Measurements from ENCODE around the gene NEUROD2. TPM values are rescaled to one million over a fixed set of nuclear protein-coding genes. Genes with fewer than 3 reads are reported as not detected.

Gene NEUROD2
- total and polyA plus RNA-seq, 4 donors: not detected

Other genes starting within 250 kb of the NEUROD2 start
- gene FBXL20, start 206.3 kb downstream of the NEUROD2 start, total RNA-seq: 10 to 100 TPM; 22.0 to 29.8 TPM
- 1 to 10 TPM; 2.9 to 4.1 TPM for gene FBXL20, start 206.3 kb downstream of the NEUROD2 start, polyA plus RNA-seq
- gene MED1, start 156.7 kb downstream of the NEUROD2 start, total RNA-seq: 10 to 100 TPM; 30.8 to 35.0 TPM
- gene MED1, start 156.7 kb downstream of the NEUROD2 start, polyA plus RNA-seq: 1 to 10 TPM; 4.4 to 7.8 TPM
- 10 to 100 TPM; 47.4 to 71.1 TPM for gene CDK12, start 146.4 kb downstream of the NEUROD2 start, total RNA-seq
- 1 to 10 TPM; 7.3 to 9.7 TPM for gene CDK12, start 146.4 kb downstream of the NEUROD2 start, polyA plus RNA-seq
- gene PPP1R1B, start 19.0 kb upstream of the NEUROD2 start, total RNA-seq: 1 to 10 TPM; 1.0 to 2.5 TPM
- 10 to 100 TPM in 1 of 2 donors, not detected in 1; 13.5 TPM for gene PPP1R1B, start 19.0 kb upstream of the NEUROD2 start, polyA plus RNA-seq
- 10 to 100 TPM; 34.7 to 58.1 TPM for gene STARD3, start 29.2 kb upstream of the NEUROD2 start, total RNA-seq
- gene STARD3, start 29.2 kb upstream of the NEUROD2 start, polyA plus RNA-seq: 10 to 100 TPM; 35.7 to 72.4 TPM
- 1 to 10 TPM; 1.9 to 3.1 TPM for gene TCAP, start 57.4 kb upstream of the NEUROD2 start, total RNA-seq
- 1 to 10 TPM; 4.0 to 9.3 TPM for gene TCAP, start 57.4 kb upstream of the NEUROD2 start, polyA plus RNA-seq
- gene PNMT, start 60.5 kb upstream of the NEUROD2 start, total RNA-seq: 1 to 10 TPM in 1 of 2 donors, under 1 TPM in 1; 0.75 to 1.5 TPM
- gene PNMT, start 60.5 kb upstream of the NEUROD2 start, polyA plus RNA-seq: 10 to 100 TPM in 1 of 2 donors, under 1 TPM in 1; 0.75 to 30.2 TPM
- 10 to 100 TPM; 21.9 to 22.0 TPM for gene PGAP3, start 80.1 kb upstream of the NEUROD2 start, total RNA-seq
- gene PGAP3, start 80.1 kb upstream of the NEUROD2 start, polyA plus RNA-seq: 10 to 100 TPM; 13.3 to 25.5 TPM
- gene ERBB2, start 92.1 kb upstream of the NEUROD2 start, total RNA-seq: 10 to 100 TPM; 73.0 to 74.0 TPM
- gene ERBB2, start 92.1 kb upstream of the NEUROD2 start, polyA plus RNA-seq: 10 to 100 TPM; 22.7 to 45.3 TPM
- 10 to 100 TPM; 21.6 to 28.2 TPM for gene MIEN1, start 122.6 kb upstream of the NEUROD2 start, total RNA-seq
- 10 to 100 TPM; 63.9 to 82.4 TPM for gene MIEN1, start 122.6 kb upstream of the NEUROD2 start, polyA plus RNA-seq
- gene GRB7, start 130.0 kb upstream of the NEUROD2 start, total RNA-seq: 1 to 10 TPM in 1 of 2 donors, under 1 TPM in 1; 0.42 to 1.6 TPM
- under 1 TPM; 0.23 to 0.75 TPM for gene GRB7, start 130.0 kb upstream of the NEUROD2 start, polyA plus RNA-seq